Esophagus muscularis mucosa (tissue), 4 donors: ENCODE measurements around the gene ABCA6. TPM values are rescaled to one million over a fixed set of nuclear protein-coding genes. Genes with fewer than 3 reads are reported as not detected.
"Not testable (repeated sequence)": the region's sequence is repeated elsewhere in the genome, so short reads cannot be mapped to it uniquely, and the experiment has no call there.

Source experiments
- DNase-seq: peaks from one replicate; pipeline ENCODE4 v3.0.0-alpha.2; 2017; ENCODE audit errors: extremely low spot score
- H3K27ac ChIP-seq, 4 donors: fragments of 200-600 bp; sonication (generic); replicated peaks in 1 of 4; 1 replicate in 3 of 4; 2 replicates in 1 of 4; pipeline ENCODE4 v1.5.1; 2016 to 2019; ENCODE audit warnings: mild to moderate bottlenecking in 1 of 4
- H3K27me3 ChIP-seq, 4 donors: fragments of 200-600 bp; sonication (generic); one replicate each; pipeline versions ENCODE4 v1.5.1 to v1.6.0; 2016 to 2019
- H3K36me3 ChIP-seq, 4 donors: fragments of 200-600 bp; sonication (generic); one replicate each; pipeline ENCODE4 v1.5.1; 2016 to 2019
- H3K4me1 ChIP-seq, 4 donors: fragments of 200-600 bp; sonication (generic); one replicate each; pipeline ENCODE4 v1.5.1; 2016 to 2019
- H3K4me3 ChIP-seq, 4 donors: fragments of 200-600 bp; sonication (generic); 1 replicate in 2 of 4; 2 replicates in 2 of 4; pipeline ENCODE4 v1.5.1; 2016 to 2019; ENCODE audit warnings: mild to moderate bottlenecking in 4 of 4, moderate library complexity in 1 of 4
- H3K9me3 ChIP-seq, 4 donors: fragments of 200-600 bp; sonication (generic); 1 replicate in 3 of 4; 2 replicates in 1 of 4; pipeline ENCODE4 v1.5.1; 2016 to 2019
- EP300 ChIP-seq: sonication (generic); formaldehyde crosslinking; IDR thresholded peaks from one replicate; pipeline ENCODE4 v1.6.1; 2017; ENCODE audit warnings: antibody characterized with exemption
- POLR2A ChIP-seq: fragments of 450-650 bp; IDR thresholded peaks from one replicate; pipeline ENCODE4 v1.6.1; 2017; ENCODE audit warnings: antibody characterized with exemption, moderate library complexity, mild to moderate bottlenecking, low read depth
- POLR2AphosphoS5 ChIP-seq, 2 donors: sonication (generic); formaldehyde crosslinking; IDR thresholded peaks; one replicate each; pipeline ENCODE4 v1.6.1; 2017; ENCODE audit warnings: antibody characterized with exemption in 2 of 2
- WGBS: methylation state at CpG from one replicate; pipeline ENCODE4 v1.1.5; 2018; 5-methylcytosine and 5-hydroxymethylcytosine counted together
- intact Hi-C: fragments of 100-400 bp; cut with DNase I; formaldehyde crosslinking; loops from one replicate; pipeline ENCODE4 v1.15.1; 2023
- total RNA-seq, 4 donors: library from RNA; depleted of rRNA; stranded (reverse); fragments of >200 nt; gene quantifications; one replicate each; pipeline versions ENCODE4 v1.1.0 to v1.2.1, GENCODE V29; 2016
- TF ChIP-seq, protein P1 (sequence below), 3 experiments: fragments of 200-600 bp in 2 of 3; fragments of 450-650 bp in 1 of 3; sonication (generic) in 2 of 3; IDR thresholded peaks; one replicate each; pipeline ENCODE4 v1.5.1; 2017 to 2019; ENCODE audit warnings: antibody characterized with exemption in 3 of 3, mild to moderate bottlenecking in 2 of 3, moderate library complexity in 1 of 3

The ABCA6 gene
- total RNA-seq, 4 donors from 2014 or later, result 45.1 to 85.1 (median 47.2) TPM

DNA sequence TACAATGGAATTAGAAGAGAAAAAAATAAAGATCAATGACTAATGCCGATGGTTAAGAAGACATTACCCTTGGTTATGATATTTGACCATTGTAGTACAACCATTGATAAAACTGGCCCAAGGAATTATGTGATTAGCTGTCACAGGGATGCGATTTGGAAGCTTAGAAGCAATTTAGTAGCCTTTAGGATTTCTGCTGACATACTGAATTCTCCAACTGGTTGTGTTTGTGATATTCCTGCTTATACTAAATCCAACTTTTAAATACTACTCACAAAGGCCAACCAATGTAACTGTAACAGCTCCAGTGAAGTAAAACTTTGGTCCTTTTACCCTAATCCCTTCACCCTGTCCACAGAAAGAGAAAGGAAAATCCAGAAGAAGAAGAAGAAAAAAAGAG, 31.4 kb upstream of the ABCA6 start:
- H3K4me1 ChIP-seq, result no peaks in the 10 kb centered on the region
- intact Hi-C loops, result no loop called here
- H3K9me3 ChIP-seq, result no peaks in the 10 kb centered on the region
- peaks cover 0 to 5% (median 0%) of the 10 kb centered on the region in 4 donors for H3K36me3 ChIP-seq
- H3K27me3 ChIP-seq, result no peaks in the 10 kb centered on the region
- TF ChIP-seq POLR2AphosphoS5 (IDR thresholded peaks at IDR 0.05), result no peak
- no peak for TF ChIP-seq POLR2A
- TF ChIP-seq EP300, result no peak
- TF ChIP-seq, protein P1, sequence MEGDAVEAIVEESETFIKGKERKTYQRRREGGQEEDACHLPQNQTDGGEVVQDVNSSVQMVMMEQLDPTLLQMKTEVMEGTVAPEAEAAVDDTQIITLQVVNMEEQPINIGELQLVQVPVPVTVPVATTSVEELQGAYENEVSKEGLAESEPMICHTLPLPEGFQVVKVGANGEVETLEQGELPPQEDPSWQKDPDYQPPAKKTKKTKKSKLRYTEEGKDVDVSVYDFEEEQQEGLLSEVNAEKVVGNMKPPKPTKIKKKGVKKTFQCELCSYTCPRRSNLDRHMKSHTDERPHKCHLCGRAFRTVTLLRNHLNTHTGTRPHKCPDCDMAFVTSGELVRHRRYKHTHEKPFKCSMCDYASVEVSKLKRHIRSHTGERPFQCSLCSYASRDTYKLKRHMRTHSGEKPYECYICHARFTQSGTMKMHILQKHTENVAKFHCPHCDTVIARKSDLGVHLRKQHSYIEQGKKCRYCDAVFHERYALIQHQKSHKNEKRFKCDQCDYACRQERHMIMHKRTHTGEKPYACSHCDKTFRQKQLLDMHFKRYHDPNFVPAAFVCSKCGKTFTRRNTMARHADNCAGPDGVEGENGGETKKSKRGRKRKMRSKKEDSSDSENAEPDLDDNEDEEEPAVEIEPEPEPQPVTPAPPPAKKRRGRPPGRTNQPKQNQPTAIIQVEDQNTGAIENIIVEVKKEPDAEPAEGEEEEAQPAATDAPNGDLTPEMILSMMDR (IDR thresholded peaks at IDR 0.05), result no peak
- H3K27ac ChIP-seq, result no peak overlapping the region
- WGBS, result 69% methylated on average over 2 of the region's 2 CpGs
- H3K4me3 ChIP-seq, result no peak overlapping the region
- no peak for DNase-seq

DNA sequence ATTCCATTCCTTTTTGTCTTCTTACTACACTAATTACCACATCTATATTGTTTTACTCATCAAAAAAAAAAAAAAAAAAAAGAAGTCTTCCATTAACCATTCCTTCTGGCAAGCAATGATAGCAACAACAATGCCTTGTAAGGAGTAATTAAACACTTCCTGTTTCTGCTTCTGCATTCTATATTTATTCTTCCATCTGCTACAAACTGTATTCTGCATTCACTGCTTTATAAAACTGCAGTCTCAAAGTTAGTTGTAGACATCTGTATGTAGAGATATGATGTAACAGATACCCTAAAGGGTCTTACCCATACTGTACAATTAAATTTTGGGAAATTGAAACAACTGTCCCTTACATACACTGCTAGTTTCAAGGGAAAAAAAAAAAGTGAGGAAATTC, 28.7 kb upstream of the ABCA6 start:
- H3K4me1 ChIP-seq, result no peaks in the 10 kb centered on the region
- H3K9me3 ChIP-seq, result no peaks in the 10 kb centered on the region
- H3K27ac ChIP-seq, result no peak overlapping the region
- H3K36me3 ChIP-seq, result peaks cover 0 to 5% (median 0%) of the 10 kb centered on the region in 4 donors
- DNase-seq, result no peak
- no peak overlapping the region for H3K4me3 ChIP-seq
- no peaks in the 10 kb centered on the region for H3K27me3 ChIP-seq
- TF ChIP-seq, protein P1 (IDR thresholded peaks at IDR 0.05), result no peak
- TF ChIP-seq POLR2AphosphoS5 (IDR thresholded peaks at IDR 0.05), result no peak
- no peak for TF ChIP-seq EP300
- TF ChIP-seq POLR2A, result no peak
- intact Hi-C loops, result no loop called here

DNA sequence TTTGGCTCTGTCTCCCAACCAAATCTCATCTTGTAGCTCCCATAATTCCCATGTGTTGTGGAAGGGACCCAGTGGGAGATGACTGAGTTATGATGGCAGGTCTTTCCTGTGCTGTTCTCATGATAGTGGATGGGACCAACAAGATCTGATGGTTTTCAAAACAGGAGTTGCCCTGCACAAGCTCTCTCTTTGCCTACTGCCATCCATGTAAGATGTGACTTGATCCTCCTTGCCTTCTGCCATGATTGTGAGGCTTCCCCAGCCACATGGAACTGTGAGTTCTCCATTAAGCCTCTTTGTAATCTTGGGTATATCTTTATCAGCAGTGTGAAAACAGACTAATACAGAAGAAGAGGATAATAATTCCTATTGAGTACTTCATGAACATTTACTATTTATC, 26.9 kb upstream of the ABCA6 start:
- H3K9me3 ChIP-seq, H3K36me3 ChIP-seq, H3K27me3 ChIP-seq, intact Hi-C loops, H3K27ac ChIP-seq, DNase-seq, H3K4me1 ChIP-seq, H3K4me3 ChIP-seq: not testable (repeated sequence)

DNA sequence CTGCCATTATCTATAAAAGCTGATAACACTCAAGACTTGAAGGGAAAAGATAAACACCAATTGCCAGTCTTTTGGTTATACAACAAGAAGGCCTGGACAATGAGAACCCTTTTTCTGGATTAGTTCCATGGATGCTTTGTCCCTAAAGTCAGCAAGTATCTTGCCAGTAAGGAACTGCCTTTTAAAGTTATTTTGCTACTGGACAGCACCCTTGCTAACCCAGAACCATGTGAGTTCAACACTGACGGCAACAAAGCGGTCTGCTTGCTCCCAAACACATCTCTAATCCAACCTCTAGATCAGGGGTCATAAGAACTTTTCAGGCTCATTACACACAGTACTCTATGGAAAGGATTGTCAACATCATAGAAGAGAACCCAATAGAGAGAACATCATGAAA, 25.3 kb upstream of the ABCA6 start:
- Histone ChIP-seq H3K36me3 (peaks cover 0 to 7% (median 0%) of the 10 kb centered on the region in 4 donors), H3K4me3 (no peak overlapping the region), H3K27ac (no peak overlapping the region), H3K4me1 (no peaks in the 10 kb centered on the region), H3K27me3 (no peaks in the 10 kb centered on the region), H3K9me3 (no peaks in the 10 kb centered on the region)
- TF ChIP-seq POLR2A (no peak), POLR2AphosphoS5 (IDR thresholded peaks at IDR 0.05) (no peak), EP300 (no peak)
- TF ChIP-seq, protein P1 (IDR thresholded peaks at IDR 0.05), result no peak
- WGBS, result 86% methylated on average over 2 of the region's 2 CpGs
- intact Hi-C loops, result no loop called here
- DNase-seq, result no peak

DNA sequence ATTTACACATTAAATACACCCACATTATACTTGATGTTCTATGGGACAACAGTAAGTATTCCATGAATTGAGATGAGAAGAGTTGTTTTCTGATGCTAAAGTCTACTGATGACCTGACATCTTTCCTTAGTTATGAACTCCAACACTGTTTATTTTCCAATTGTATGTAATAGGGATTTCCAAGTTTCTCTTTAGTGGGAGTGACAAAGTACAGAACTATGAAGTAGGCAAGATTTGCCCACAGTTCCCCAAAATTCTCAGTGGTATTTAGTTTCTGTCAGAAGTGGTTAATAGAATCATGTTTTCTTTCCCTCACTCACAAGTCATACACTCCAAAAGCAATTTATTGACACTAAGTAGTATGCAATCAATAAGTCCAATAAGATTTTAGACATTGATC, 22.5 kb upstream of the ABCA6 start:
- H3K36me3 ChIP-seq, result peaks cover 0 to 7% (median 0%) of the 10 kb centered on the region in 4 donors
- DNase-seq, result no peak
- H3K27ac ChIP-seq, result no peak overlapping the region
- H3K9me3 ChIP-seq, result no peaks in the 10 kb centered on the region
- TF ChIP-seq EP300 (no peak), POLR2A (no peak), POLR2AphosphoS5 (IDR thresholded peaks at IDR 0.05) (no peak)
- TF ChIP-seq, protein P1 (IDR thresholded peaks at IDR 0.05), result no peak
- H3K4me1 ChIP-seq, result no peaks in the 10 kb centered on the region
- intact Hi-C loops, result no loop called here
- no peak overlapping the region for H3K4me3 ChIP-seq
- no peaks in the 10 kb centered on the region for H3K27me3 ChIP-seq
